PC-9 (cell line): ENCODE measurements around the gene DBNL. TPM values are rescaled to one million over a fixed set of nuclear protein-coding genes. Genes with fewer than 3 reads are reported as not detected.

Experiments
- BruUV-seq: library from RNA; stranded (reverse); fragments of 400-500 nt; replicated peaks from 2 replicates; lab custom pipeline; 2021; lab: Mats Ljungman, UMichigan
- CTCF ChIA-PET: fragments of 300-600 bp; sonication (Branson Sonifier 250); formaldehyde crosslinking; loops from one replicate; lab custom pipeline; 2022; ENCODE audit warnings: antibody characterized with exemption; lab: Charles Lee
- POLR2A ChIA-PET: fragments of 300-600 bp; sonication (Branson Sonifier 250); formaldehyde crosslinking; loops from one replicate; lab custom pipeline; 2022; ENCODE audit warnings: antibody characterized with exemption; ENCODE audit not compliant: unreplicated experiment; lab: Charles Lee
- DNase-seq, 2 experiments: peaks; one replicate each; pipeline versions ENCODE4 v3.0.0 to v3.0.0-alpha.2; 2015 to 2022; ENCODE audit warnings: mixed read lengths in 1 of 2
- H2AFZ ChIP-seq: fragments of 200-600 bp; sonication (generic); 2 replicates; pipeline ENCODE4 v1.8.1; 2017; ENCODE audit warnings: antibody characterized with exemption
- H3F3A ChIP-seq: fragments of 200-600 bp; sonication (generic); 2 replicates; pipeline ENCODE4 v1.8.1; 2017; ENCODE audit warnings: antibody characterized with exemption, mild to moderate bottlenecking, low read depth; ENCODE audit not compliant: insufficient read depth
- H3K27ac ChIP-seq: fragments of 200-600 bp; sonication (generic); 2 replicates; pipeline ENCODE4 v1.6.1; 2016; ENCODE audit warnings: mixed run types
- H3K27me3 ChIP-seq: fragments of 200-600 bp; sonication (generic); 2 replicates; pipeline ENCODE4 v1.6.1; 2016; ENCODE audit warnings: low read depth, mixed run types; ENCODE audit not compliant: insufficient read depth
- H3K36me3 ChIP-seq: fragments of 200-600 bp; sonication (generic); 2 replicates; pipeline ENCODE4 v1.6.1; 2016; ENCODE audit warnings: low read depth, mixed run types
- H3K4me1 ChIP-seq: fragments of 200-600 bp; sonication (generic); replicated peaks from 2 replicates; pipeline ENCODE4 v1.6.1; 2016; ENCODE audit warnings: mixed run types; ENCODE audit not compliant: insufficient read depth
- H3K4me2 ChIP-seq: fragments of 200-600 bp; sonication (generic); 2 replicates; pipeline ENCODE4 v1.6.1; 2017; ENCODE audit warnings: mixed run types
- H3K4me3 ChIP-seq: fragments of 200-600 bp; sonication (generic); 2 replicates; pipeline ENCODE4 v1.6.1; 2016; ENCODE audit warnings: mixed run types
- H3K79me2 ChIP-seq: fragments of 200-600 bp; sonication (generic); 2 replicates; pipeline ENCODE4 v1.6.1; 2017; ENCODE audit warnings: low read depth, mixed run types
- H3K9me2 ChIP-seq: fragments of 200-600 bp; sonication (generic); 2 replicates; pipeline ENCODE4 v1.8.1; 2017; ENCODE audit warnings: mild to moderate bottlenecking; ENCODE audit not compliant: insufficient read depth
- H3K9me3 ChIP-seq: fragments of 200-600 bp; sonication (generic); 2 replicates; pipeline ENCODE4 v1.8.1; 2016; ENCODE audit warnings: low read depth; ENCODE audit not compliant: insufficient read depth
- H4K20me1 ChIP-seq: fragments of 200-600 bp; sonication (generic); 2 replicates; pipeline ENCODE4 v1.8.1; 2017; ENCODE audit not compliant: insufficient read depth
- EZH2 ChIP-seq: fragments of 200-600 bp; sonication (generic); IDR thresholded peaks from 2 replicates; pipeline ENCODE4 v1.8.0; 2017; ENCODE audit warnings: antibody characterized with exemption, low read depth
- intact Hi-C: fragments of 100-400 bp; cut with micrococcal nuclease; formaldehyde crosslinking; loops from one replicate; pipeline ENCODE4 v1.10.0; 2022; ENCODE audit not compliant: unreplicated experiment
- total RNA-seq: library from RNA; stranded (reverse); gene quantifications from 2 replicates; pipeline ENCODE4 v1.2.3, GENCODE V29; 2021
- TF ChIP-seq, protein P1 (sequence below): fragments of 200-600 bp; sonication (generic); conservative IDR thresholded peaks from 2 replicates; pipeline ENCODE4 v1.6.1; 2017; ENCODE audit warnings: mixed run types, antibody characterized with exemption, mild to moderate bottlenecking, moderate library complexity

Gene DBNL
- total RNA-seq, 1 experiment from 2014 or later = 70.7 TPM

GRCh38 chr7:44045226-44046014 lies 918 bp downstream of the DBNL start:
- CTCF ChIA-PET = no interaction called here
- peaks cover 44% of the 10 kb centered on the region for H3K79me2 ChIP-seq
- intact Hi-C loops = loop anchor here (2.0 kb wide), 2 partner anchors 29 to 37 kb away; partner anchors contain the start of gene POLM

GRCh38 chr7:44046321-44047061 lies 2.0 kb downstream of the DBNL start:
- intact Hi-C loops = no loop called here
- 0 out of 2 replicates have a peak, but pooled peaks cover 9% of the 10 kb centered on the region for H3K36me3 ChIP-seq
- H3K9me3 ChIP-seq = no peaks in the 10 kb centered on the region
- peaks cover 14% of the 10 kb centered on the region for H3K4me1 ChIP-seq
- peaks cover 44% of the 10 kb centered on the region for H3K79me2 ChIP-seq
- H2AFZ ChIP-seq = no peak overlapping the region
- no peak overlapping the region for H3K4me3 ChIP-seq
- CTCF ChIA-PET = no interaction called here
- DNase-seq = peak in 1 of 2 experiments; percentile 27
- no TSS peak for BruUV-seq
- POLR2A ChIA-PET = no interaction called here
- no peak overlapping the region for H3K27ac ChIP-seq
- H3K27me3 ChIP-seq = no peaks in the 10 kb centered on the region
- peaks cover 23% of the 10 kb centered on the region for H3F3A ChIP-seq
- TF ChIP-seq, protein P1, sequence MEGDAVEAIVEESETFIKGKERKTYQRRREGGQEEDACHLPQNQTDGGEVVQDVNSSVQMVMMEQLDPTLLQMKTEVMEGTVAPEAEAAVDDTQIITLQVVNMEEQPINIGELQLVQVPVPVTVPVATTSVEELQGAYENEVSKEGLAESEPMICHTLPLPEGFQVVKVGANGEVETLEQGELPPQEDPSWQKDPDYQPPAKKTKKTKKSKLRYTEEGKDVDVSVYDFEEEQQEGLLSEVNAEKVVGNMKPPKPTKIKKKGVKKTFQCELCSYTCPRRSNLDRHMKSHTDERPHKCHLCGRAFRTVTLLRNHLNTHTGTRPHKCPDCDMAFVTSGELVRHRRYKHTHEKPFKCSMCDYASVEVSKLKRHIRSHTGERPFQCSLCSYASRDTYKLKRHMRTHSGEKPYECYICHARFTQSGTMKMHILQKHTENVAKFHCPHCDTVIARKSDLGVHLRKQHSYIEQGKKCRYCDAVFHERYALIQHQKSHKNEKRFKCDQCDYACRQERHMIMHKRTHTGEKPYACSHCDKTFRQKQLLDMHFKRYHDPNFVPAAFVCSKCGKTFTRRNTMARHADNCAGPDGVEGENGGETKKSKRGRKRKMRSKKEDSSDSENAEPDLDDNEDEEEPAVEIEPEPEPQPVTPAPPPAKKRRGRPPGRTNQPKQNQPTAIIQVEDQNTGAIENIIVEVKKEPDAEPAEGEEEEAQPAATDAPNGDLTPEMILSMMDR = no peak
- no peak for TF ChIP-seq EZH2
- no peak overlapping the region for H3K4me2 ChIP-seq
- H4K20me1 ChIP-seq = peaks cover 17% of the 10 kb centered on the region
- H3K9me2 ChIP-seq = no peaks in the 10 kb centered on the region

More at GRCh38 chr7:44045226-44046014, 918 bp downstream of the DBNL start:
- POLR2A ChIA-PET = interaction anchor here (0.6 kb wide), 1 partner anchor 535 kb away, joined by 5 read pairs; no protein-coding TSS in a partner anchor
- Histone ChIP-seq H3K4me2 (peak overlapping the region; percentile 100), H3K9me2 (no peaks in the 10 kb centered on the region), H2AFZ (peak overlapping the region; percentile 100), H3K36me3 (0 out of 2 replicates have a peak, but pooled peaks cover 9% of the 10 kb centered on the region), H4K20me1 (peaks cover 17% of the 10 kb centered on the region), H3K9me3 (no peaks in the 10 kb centered on the region), H3K4me1 (peaks cover 14% of the 10 kb centered on the region), H3K27me3 (no peaks in the 10 kb centered on the region), H3K4me3 (peak overlapping the region; percentile 85), H3F3A (peaks cover 23% of the 10 kb centered on the region), H3K27ac (no peak overlapping the region)
- peak; percentile 11 to 56 for DNase-seq
- TSS peak; percentile 40 for BruUV-seq
- TF ChIP-seq EZH2 = no peak
- TF ChIP-seq, protein P1 = no peak

GRCh38 chr7:44048031-44048795 lies 3.7 kb downstream of the DBNL start:
- Histone ChIP-seq H3K9me2 (no peaks in the 10 kb centered on the region), H3K79me2 (peaks cover 44% of the 10 kb centered on the region), H4K20me1 (peaks cover 17% of the 10 kb centered on the region), H2AFZ (no peak overlapping the region), H3K4me3 (no peak overlapping the region), H3K36me3 (peaks cover 16% of the 10 kb centered on the region; the same call in 1 of the 2 replicates), H3K4me2 (no peak overlapping the region), H3K4me1 (peaks cover 14% of the 10 kb centered on the region), H3K27ac (no peak overlapping the region), H3K27me3 (no peaks in the 10 kb centered on the region), H3K9me3 (no peaks in the 10 kb centered on the region), H3F3A (peaks cover 20% of the 10 kb centered on the region)
- ChIA-PET CTCF (no interaction called here), POLR2A (no interaction called here)
- intact Hi-C loops = no loop called here
- TF ChIP-seq EZH2 = no peak
- TF ChIP-seq, protein P1 = no peak
- peak in 1 of 2 experiments; percentile 28 for DNase-seq
- no TSS peak for BruUV-seq
